Measurements from ENCODE around the gene NCOR2. TPM values are rescaled to one million over a fixed set of nuclear protein-coding genes. Genes with fewer than 3 reads are reported as not detected.

NCOR2 gene
- polyA plus RNA-seq, 1 donor from 2014 or later = 4.8 TPM

- Histone ChIP-seq H3K9ac (ENCODE audit: low read length) (no peak overlapping the region), H3F3A (ENCODE audit: insufficient read depth, low read length, poor library complexity, severe bottlenecking) (no peaks in the 10 kb centered on the region), H3K9me2 (ENCODE audit: insufficient read depth, low read length) (no peaks in the 10 kb centered on the region), H2AFZ (ENCODE audit: low read depth, low read length) (no peak overlapping the region), H3K79me2 (replicated peaks; ENCODE audit: insufficient read depth, low read length) (no peaks in the 10 kb centered on the region), H4K20me1 (ENCODE audit: insufficient read depth) (no peaks in the 10 kb centered on the region), H3K27me3 (ENCODE audit: insufficient read depth, low read depth, low read length) (no peaks in the 10 kb centered on the region), H3K4me3 (ENCODE audit: low read length) (no peak overlapping the region), H3K4me2 (ENCODE audit: low read length) (no peak overlapping the region), H3K36me3 (ENCODE audit: insufficient read depth, low read length) (no peaks in the 10 kb centered on the region), H3K27ac (ENCODE audit: low read length) (no peak overlapping the region), H3K9me3 (ENCODE audit: low read length) (peaks cover 5% of the 10 kb centered on the region)
- no peak for TF ChIP-seq CTCF (IDR thresholded peaks at IDR 0.05; ENCODE audit: poor library complexity, severe bottlenecking)
- TF ChIP-seq TAF1 (IDR thresholded peaks at IDR 0.05; ENCODE audit: low read depth) = no peak
- no peak for TF ChIP-seq EP300 (conservative IDR thresholded peaks at IDR 0.05; ENCODE audit: poor library complexity, severe bottlenecking)
- no peak for TF ChIP-seq EZH2 (IDR thresholded peaks at IDR 0.05; ENCODE audit: borderline replicate concordance, insufficient read depth, low read length, poor library complexity, severe bottlenecking)
- TF ChIP-seq MXI1 (conservative IDR thresholded peaks at IDR 0.05; ENCODE audit: poor library complexity, severe bottlenecking) = no peak
- TF ChIP-seq SMC3 (conservative IDR thresholded peaks at IDR 0.05; ENCODE audit: poor library complexity) = no peak
- TF ChIP-seq RAD21 (conservative IDR thresholded peaks at IDR 0.05) = no peak
- TF ChIP-seq POLR2AphosphoS5 (IDR thresholded peaks at IDR 0.05) = no peak
- no peak for TF ChIP-seq REST (IDR thresholded peaks at IDR 0.05; ENCODE audit: borderline replicate concordance)
Observed at GRCh38 chr12:124603831-124604251, 36.4 kb upstream of the NCOR2 start.

GRCh38 chr12:124603100-124603541, 35.7 kb upstream of the NCOR2 start:
- no peak overlapping the region for H3K4me3 ChIP-seq (ENCODE audit: low read length)
- TF ChIP-seq SMC3 (conservative IDR thresholded peaks at IDR 0.05; ENCODE audit: poor library complexity) (no peak), REST (IDR thresholded peaks at IDR 0.05; ENCODE audit: borderline replicate concordance) (no peak), EZH2 (IDR thresholded peaks at IDR 0.05; ENCODE audit: borderline replicate concordance, insufficient read depth, low read length, poor library complexity, severe bottlenecking) (no peak), CTCF (IDR thresholded peaks at IDR 0.05; ENCODE audit: poor library complexity, severe bottlenecking) (no peak), RAD21 (conservative IDR thresholded peaks at IDR 0.05) (no peak), MXI1 (conservative IDR thresholded peaks at IDR 0.05; ENCODE audit: poor library complexity, severe bottlenecking) (no peak), POLR2AphosphoS5 (IDR thresholded peaks at IDR 0.05) (no peak), TAF1 (IDR thresholded peaks at IDR 0.05; ENCODE audit: low read depth) (no peak), EP300 (conservative IDR thresholded peaks at IDR 0.05; ENCODE audit: poor library complexity, severe bottlenecking) (no peak)
- no peak overlapping the region for H2AFZ ChIP-seq (ENCODE audit: low read depth, low read length)
- H4K20me1 ChIP-seq (ENCODE audit: insufficient read depth) = no peaks in the 10 kb centered on the region
- no peak overlapping the region for H3K9ac ChIP-seq (ENCODE audit: low read length)
- H3F3A ChIP-seq (ENCODE audit: insufficient read depth, low read length, poor library complexity, severe bottlenecking) = no peaks in the 10 kb centered on the region
- H3K27me3 ChIP-seq (ENCODE audit: insufficient read depth, low read depth, low read length) = no peaks in the 10 kb centered on the region
- no peaks in the 10 kb centered on the region for H3K79me2 ChIP-seq (replicated peaks; ENCODE audit: insufficient read depth, low read length)
- H3K9me3 ChIP-seq (ENCODE audit: low read length) = peaks cover 5% of the 10 kb centered on the region
- H3K36me3 ChIP-seq (ENCODE audit: insufficient read depth, low read length) = no peaks in the 10 kb centered on the region
- no peak overlapping the region for H3K4me2 ChIP-seq (ENCODE audit: low read length)
- no peaks in the 10 kb centered on the region for H3K9me2 ChIP-seq (ENCODE audit: insufficient read depth, low read length)
- H3K27ac ChIP-seq (ENCODE audit: low read length) = no peak overlapping the region

Measured in neural cell (in vitro differentiated cells).